Body of pancreas (tissue), 4 donors: ENCODE data around the gene DHX38.

Experiments
- CTCF ChIP-seq, 7 experiments: fragments of 450-650 bp in 4 of 7; fragments of 200-600 bp in 3 of 7; sonication (generic) in 3 of 7; IDR thresholded peaks; one replicate each; pipeline ENCODE4 v1.5.1; 2016 to 2019; ENCODE audit warnings: antibody characterized with exemption in 7 of 7
- POLR2A ChIP-seq, 3 donors: fragments of 450-650 bp; IDR thresholded peaks; one replicate each; pipeline ENCODE4 v1.6.1; 2016; ENCODE audit warnings: antibody characterized with exemption in 3 of 3, mild to moderate bottlenecking in 2 of 3

DNA sequence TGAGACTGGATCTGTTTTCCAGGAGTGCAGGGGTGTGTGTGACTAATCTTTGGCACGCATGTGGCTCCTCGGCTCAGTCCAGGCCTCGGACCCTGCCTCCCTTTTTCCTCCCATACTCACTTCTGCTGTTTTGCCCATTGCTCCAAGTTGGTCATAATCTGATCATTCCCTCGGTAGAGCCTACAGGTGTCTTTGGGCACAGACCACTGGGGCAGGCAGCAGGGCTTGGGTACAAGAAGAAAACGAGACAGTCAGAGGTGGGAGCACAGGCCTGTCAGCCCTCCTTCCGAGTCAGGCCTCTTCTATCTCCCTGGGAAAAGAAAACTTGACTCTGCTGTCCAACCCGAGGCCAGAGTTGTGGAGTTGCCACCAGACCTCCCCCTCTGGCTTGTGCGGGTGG, 29.8 kb downstream of the DHX38 start:
- TF ChIP-seq POLR2A (IDR thresholded peaks at IDR 0.05) (no peak), CTCF (IDR thresholded peaks at IDR 0.05) (no peak)
